Measurements from ENCODE around the gene ELN.
"Not testable (repeated sequence)": the region's sequence is repeated elsewhere in the genome, so short reads cannot be mapped to it uniquely, and the experiment has no call there.

Gene ELN

DNA sequence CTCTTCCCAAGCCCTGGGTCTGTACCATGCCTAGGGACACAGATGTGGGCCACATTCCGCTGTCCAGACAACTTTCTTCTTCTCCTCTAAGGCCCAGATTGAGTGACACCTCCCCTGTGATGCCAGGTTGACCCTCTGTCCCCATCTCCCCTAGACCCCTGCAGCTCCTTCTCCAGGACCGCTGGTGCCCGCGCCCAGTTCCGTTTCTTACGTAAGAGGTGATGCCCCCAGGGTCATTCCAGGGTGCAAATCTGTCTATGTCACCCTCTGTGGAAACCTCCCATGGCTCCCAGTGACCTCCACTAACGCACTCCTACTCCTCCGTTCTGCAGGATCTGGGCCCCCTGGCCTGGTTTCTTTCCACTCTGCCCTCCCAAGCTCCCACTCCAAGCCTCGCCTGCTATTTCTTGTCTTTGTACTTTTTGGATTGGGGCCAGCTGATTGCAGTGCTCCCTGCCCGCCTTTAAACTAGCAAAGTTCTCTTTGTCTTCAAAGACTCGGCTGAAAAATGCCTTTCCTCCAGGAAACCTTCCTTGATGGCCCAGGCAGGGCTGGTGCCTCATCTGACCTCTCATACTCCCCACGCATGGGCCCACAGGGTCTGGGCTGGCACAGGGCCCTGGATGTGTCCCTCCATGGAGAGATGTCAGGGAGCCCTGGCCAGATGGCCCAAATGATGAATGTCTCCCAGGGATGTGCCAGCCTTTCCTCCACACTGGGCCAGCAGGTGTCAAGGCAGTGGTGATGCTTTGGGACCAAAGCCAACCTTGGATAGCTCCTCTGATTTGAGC is 21.3 kb upstream of the ELN start:
- H3K4me3 ChIP-seq (ENCODE audit: low read depth, low read length), result no peak overlapping the region
- DNase-seq (ENCODE audit: low read depth), result no peak
- TF ChIP-seq, protein P1, sequence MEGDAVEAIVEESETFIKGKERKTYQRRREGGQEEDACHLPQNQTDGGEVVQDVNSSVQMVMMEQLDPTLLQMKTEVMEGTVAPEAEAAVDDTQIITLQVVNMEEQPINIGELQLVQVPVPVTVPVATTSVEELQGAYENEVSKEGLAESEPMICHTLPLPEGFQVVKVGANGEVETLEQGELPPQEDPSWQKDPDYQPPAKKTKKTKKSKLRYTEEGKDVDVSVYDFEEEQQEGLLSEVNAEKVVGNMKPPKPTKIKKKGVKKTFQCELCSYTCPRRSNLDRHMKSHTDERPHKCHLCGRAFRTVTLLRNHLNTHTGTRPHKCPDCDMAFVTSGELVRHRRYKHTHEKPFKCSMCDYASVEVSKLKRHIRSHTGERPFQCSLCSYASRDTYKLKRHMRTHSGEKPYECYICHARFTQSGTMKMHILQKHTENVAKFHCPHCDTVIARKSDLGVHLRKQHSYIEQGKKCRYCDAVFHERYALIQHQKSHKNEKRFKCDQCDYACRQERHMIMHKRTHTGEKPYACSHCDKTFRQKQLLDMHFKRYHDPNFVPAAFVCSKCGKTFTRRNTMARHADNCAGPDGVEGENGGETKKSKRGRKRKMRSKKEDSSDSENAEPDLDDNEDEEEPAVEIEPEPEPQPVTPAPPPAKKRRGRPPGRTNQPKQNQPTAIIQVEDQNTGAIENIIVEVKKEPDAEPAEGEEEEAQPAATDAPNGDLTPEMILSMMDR (IDR thresholded peaks at IDR 0.05; ENCODE audit: low read depth, low read length, missing control alignments), result no peak

DNA sequence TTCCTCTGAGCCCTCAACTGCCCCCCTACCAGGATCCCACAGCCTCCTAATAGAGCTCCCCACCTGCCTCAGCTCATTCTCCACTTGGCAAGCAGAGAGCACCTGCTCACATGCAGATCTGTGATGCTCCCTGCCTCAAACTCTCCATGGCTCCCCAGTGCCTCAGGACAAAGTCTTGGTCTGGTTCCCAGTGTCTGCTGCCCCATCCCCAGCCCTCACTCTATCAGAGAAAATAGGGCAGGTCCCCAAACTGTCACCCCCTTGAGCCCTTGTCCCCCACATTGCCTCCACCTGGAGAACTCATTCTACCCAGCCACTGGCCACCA is 20.8 kb upstream of the ELN start:
- no peak for DNase-seq (ENCODE audit: low read depth)
- H3K4me3 ChIP-seq (ENCODE audit: low read depth, low read length), result no peak overlapping the region
- TF ChIP-seq, protein P1 (IDR thresholded peaks at IDR 0.05; ENCODE audit: low read depth, low read length, missing control alignments), result no peak

DNA sequence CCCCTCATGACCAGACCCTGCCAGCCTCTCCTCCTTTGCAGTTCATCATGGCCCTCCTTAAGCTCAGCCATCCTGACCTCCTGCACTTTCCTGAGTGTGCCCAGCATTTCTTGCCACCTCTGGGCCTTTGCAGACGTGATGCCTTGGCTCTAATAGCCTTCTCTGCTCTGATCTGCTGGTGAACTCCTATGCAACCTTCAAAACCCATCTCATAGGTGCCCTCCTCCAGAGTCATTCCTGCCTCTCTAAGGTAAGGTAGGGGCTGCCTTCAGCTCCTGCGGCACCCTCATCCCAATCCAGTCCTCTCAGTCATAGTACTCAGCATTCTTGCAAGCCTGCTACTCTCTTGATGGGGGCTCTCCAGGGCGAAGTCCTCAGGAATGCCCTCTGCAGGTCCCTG is 19.3 kb upstream of the ELN start:
- DNase-seq (ENCODE audit: low read depth), result no peak
- no peak overlapping the region for H3K4me3 ChIP-seq (ENCODE audit: low read depth, low read length)
- TF ChIP-seq, protein P1 (IDR thresholded peaks at IDR 0.05; ENCODE audit: low read depth, low read length, missing control alignments), result no peak

DNA sequence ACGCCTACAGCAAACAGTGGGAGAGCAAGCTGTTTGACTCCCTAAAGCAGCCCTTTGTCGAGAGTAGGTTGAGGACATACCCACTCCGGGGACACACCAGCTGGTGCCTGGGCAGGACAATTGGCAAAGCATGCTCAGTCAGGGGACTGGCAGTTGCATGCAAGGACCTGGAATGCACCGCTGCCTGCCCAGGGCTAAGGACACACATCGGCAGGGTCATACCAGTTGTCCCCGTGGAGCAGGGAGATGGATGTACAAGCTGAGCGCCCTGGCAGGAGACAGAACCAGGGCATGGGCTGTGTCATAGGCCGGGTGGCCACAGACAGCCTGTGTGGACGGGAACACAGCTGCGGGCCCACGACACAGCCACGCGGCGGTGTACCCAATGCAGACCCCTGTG is 18.3 kb upstream of the ELN start:
- no peak for DNase-seq (ENCODE audit: low read depth)
- TF ChIP-seq, protein P1 (IDR thresholded peaks at IDR 0.05; ENCODE audit: low read depth, low read length, missing control alignments), result no peak
- H3K4me3 ChIP-seq (ENCODE audit: low read depth, low read length), result no peak overlapping the region

DNA sequence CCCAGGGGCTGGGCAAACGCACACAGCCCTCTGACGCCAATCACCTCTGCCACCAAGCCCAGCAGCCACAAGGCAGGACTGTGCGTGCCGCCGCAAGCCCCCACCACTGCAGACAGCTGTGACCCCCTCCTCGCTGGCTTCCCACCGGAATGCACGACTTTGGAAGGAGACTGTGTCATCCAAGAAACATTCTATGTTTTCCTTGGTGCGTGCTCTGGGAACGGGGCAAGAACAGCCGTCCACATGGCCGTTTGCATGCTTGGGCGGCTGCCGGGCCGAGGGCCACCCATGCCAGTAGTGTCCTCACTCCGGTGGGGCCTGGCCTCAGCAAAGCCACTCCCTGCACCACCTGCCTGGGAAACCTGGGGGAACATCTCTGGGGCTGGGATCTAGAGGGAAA is 17.6 kb upstream of the ELN start:
- TF ChIP-seq, protein P1 (IDR thresholded peaks at IDR 0.05; ENCODE audit: low read depth, low read length, missing control alignments), result no peak
- DNase-seq (ENCODE audit: low read depth), result no peak
- H3K4me3 ChIP-seq (ENCODE audit: low read depth, low read length), result no peak overlapping the region

DNA sequence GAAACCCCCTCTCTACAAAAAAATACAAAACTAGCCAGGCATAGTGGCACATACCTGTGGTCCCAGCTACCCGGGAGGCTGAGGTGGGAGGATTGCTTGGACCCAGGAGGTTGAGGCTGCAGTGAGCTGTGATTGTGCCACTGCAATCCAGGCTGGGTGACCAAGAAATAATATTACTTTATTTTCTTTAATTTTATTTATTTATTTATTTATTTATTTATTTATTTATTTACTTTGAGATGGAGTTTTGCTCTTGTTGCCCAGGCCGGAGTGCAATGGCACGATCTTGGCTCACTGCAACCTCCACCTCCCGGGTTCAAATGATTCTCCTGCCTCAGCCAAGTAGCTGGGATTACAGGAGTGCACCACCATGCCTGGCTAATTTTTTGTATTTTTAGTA is 16.6 kb upstream of the ELN start:
- not testable (repeated sequence) for DNase-seq (ENCODE audit: low read depth); H3K4me3 ChIP-seq (ENCODE audit: low read depth, low read length)

DNA sequence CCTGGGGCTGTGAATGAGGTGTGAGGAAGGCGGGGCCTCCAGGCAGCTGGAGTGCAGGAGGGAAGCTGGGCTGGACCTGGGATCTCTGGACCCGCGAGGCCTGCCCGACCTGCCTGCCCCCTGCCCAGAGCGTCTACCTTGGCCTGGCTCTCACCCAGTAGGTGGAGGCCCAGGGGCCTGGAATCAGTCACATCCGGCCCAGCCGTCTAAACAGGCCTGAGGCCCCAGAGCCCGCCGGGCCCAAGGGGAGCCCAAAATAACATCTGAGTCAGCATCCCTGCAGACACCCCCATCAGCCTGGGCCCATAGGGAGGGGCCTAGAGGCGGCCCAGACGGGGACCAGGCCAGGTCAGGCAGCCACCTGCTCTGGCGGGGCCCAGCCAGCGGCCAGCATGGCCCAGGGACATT is 15.1 kb upstream of the ELN start:
- DNase-seq (ENCODE audit: low read depth), result peak; percentile 62
- TF ChIP-seq, protein P1 (IDR thresholded peaks at IDR 0.05; ENCODE audit: low read depth, low read length, missing control alignments), result no peak

More for the DNA sequence above, 15.1 kb upstream of the ELN start:
- no peak overlapping the region for H3K4me3 ChIP-seq (ENCODE audit: low read depth, low read length)
